ENCODE measurements around the gene NINJ1. TPM values are rescaled to one million over a fixed set of nuclear protein-coding genes. Genes with fewer than 3 reads are reported as not detected.
A peak's percentile ranks its signal among the peaks of the same experiment; 100 is the strongest.

NINJ1 gene
- total and polyA plus RNA-seq, 2 donors (not counting 1 experiment from before 2014, with no cell fraction given): 8.3 to 13.2 TPM

- no peak for ATAC-seq (ENCODE audit: low read depth)
- no peaks in the 10 kb centered on the region for H3K27me3 Mint-ChIP-seq
- H3K9me3 Mint-ChIP-seq (ENCODE audit: insufficient read depth): no peaks in the 10 kb centered on the region
- DNase-seq: no peak
- POLR2A ChIA-PET: no interaction called here
- H4K20me1 ChIP-seq (ENCODE audit: control insufficient read depth, insufficient read depth, low read length, poor library complexity, severe bottlenecking): peaks cover 12% of the 10 kb centered on the region
- H3K79me2 ChIP-seq (ENCODE audit: control insufficient read depth, insufficient read depth, low read length): peaks cover 19% of the 10 kb centered on the region
- intact Hi-C loops (cut with micrococcal nuclease): loop anchor here (10.0 kb wide), 1 partner anchor 432 kb away; no protein-coding TSS in a partner anchor
- no peak overlapping the region for H3K27ac ChIP-seq (ENCODE audit: low read length in 2 of 2)
- H3K27me3 ChIP-seq (replicated peaks in 1 of 4; ENCODE audit: control extremely low read depth in 1 of 4, control insufficient read depth in 3 of 4, insufficient read depth in 4 of 4, low read length in 3 of 4): peaks cover 0 to 13% (median 0%) of the 10 kb centered on the region in 4 experiments
- H3K4me3 ChIP-seq (ENCODE audit: control extremely low read depth in 1 of 5, extremely low read depth in 1 of 5, insufficient read depth in 1 of 5, low read depth in 2 of 5, low read length in 4 of 5): no peak overlapping the region
- no peak overlapping the region for H3K27ac Mint-ChIP-seq
- peak overlapping the region; percentile 90 for H3K4me3 Mint-ChIP-seq
- no peak overlapping the region for H3K9ac ChIP-seq (ENCODE audit: low read length)
- TF ChIP-seq CTCF (IDR thresholded peaks at IDR 0.05): no peak
- TF ChIP-seq EZH2 (IDR thresholded peaks at IDR 0.05; ENCODE audit: borderline replicate concordance, insufficient read depth, low read depth, low read length, poor library complexity, severe bottlenecking): no peak
- no peaks in the 10 kb centered on the region for H3K9me3 ChIP-seq (ENCODE audit: control extremely low read depth in 1 of 3, control insufficient read depth in 2 of 3, insufficient read depth in 1 of 3, low read length in 2 of 3)
- CTCF ChIA-PET: interaction anchor here (1.5 kb wide), 1 partner anchor 8 kb away, joined by 3 read pairs; no protein-coding TSS in a partner anchor
- 73% methylated on average over 12 of the region's 12 CpGs for WGBS (ENCODE audit: insufficient coverage)
- H3K4me1 ChIP-seq (ENCODE audit: control insufficient read depth in 2 of 2, insufficient read depth in 2 of 2, low read length in 2 of 2): peaks cover 18 to 29% of the 10 kb centered on the region in 2 donors
- no peak overlapping the region for H2AFZ ChIP-seq (ENCODE audit: insufficient read depth, low read depth, low read length, poor library complexity, severe bottlenecking)
- peak overlapping the region; percentile 94 for H3K4me2 ChIP-seq (replicated peaks; ENCODE audit: low read depth, low read length, poor library complexity, severe bottlenecking)
- no peaks in the 10 kb centered on the region for H3K36me3 ChIP-seq (replicated peaks in 1 of 2; ENCODE audit: control extremely low read depth in 1 of 2, control insufficient read depth in 1 of 2, extremely low read depth in 1 of 2, insufficient read depth in 2 of 2, low read length in 1 of 2)
- H3K4me1 Mint-ChIP-seq: peaks cover 40% of the 10 kb centered on the region
Observed at GRCh38 chr9:93132287-93132927, 1.6 kb downstream of the NINJ1 start.

GRCh38 chr9:93131599-93132286 lies 2.3 kb downstream of the NINJ1 start:
- H3K9me3 ChIP-seq (ENCODE audit: control extremely low read depth in 1 of 3, control insufficient read depth in 2 of 3, insufficient read depth in 1 of 3, low read length in 2 of 3): no peaks in the 10 kb centered on the region
- Mint-ChIP-seq H3K27me3 (no peaks in the 10 kb centered on the region), H3K27ac (peak overlapping the region; percentile 56), H3K4me3 (peak overlapping the region; percentile 90), H3K4me1 (peaks cover 46% of the 10 kb centered on the region), H3K9me3 (ENCODE audit: insufficient read depth) (no peaks in the 10 kb centered on the region)
- peaks cover 0 to 13% (median 0%) of the 10 kb centered on the region in 4 experiments for H3K27me3 ChIP-seq (replicated peaks in 1 of 4; ENCODE audit: control extremely low read depth in 1 of 4, control insufficient read depth in 3 of 4, insufficient read depth in 4 of 4, low read length in 3 of 4)
- no peak overlapping the region for H3K9ac ChIP-seq (ENCODE audit: low read length)
- H3K4me3 ChIP-seq (ENCODE audit: control extremely low read depth in 1 of 5, extremely low read depth in 1 of 5, insufficient read depth in 1 of 5, low read depth in 2 of 5, low read length in 4 of 5): no peak overlapping the region
- peaks cover 19% of the 10 kb centered on the region for H3K79me2 ChIP-seq (ENCODE audit: control insufficient read depth, insufficient read depth, low read length)
- TF ChIP-seq EZH2 (IDR thresholded peaks at IDR 0.05; ENCODE audit: borderline replicate concordance, insufficient read depth, low read depth, low read length, poor library complexity, severe bottlenecking) (no peak), CTCF (IDR thresholded peaks at IDR 0.05) (no peak)
- intact Hi-C loops (cut with micrococcal nuclease): loop anchor here (10.0 kb wide), 1 partner anchor 433 kb away; no protein-coding TSS in a partner anchor
- H3K36me3 ChIP-seq (replicated peaks in 1 of 2; ENCODE audit: control extremely low read depth in 1 of 2, control insufficient read depth in 1 of 2, extremely low read depth in 1 of 2, insufficient read depth in 2 of 2, low read length in 1 of 2): no peaks in the 10 kb centered on the region
- H4K20me1 ChIP-seq (ENCODE audit: control insufficient read depth, insufficient read depth, low read length, poor library complexity, severe bottlenecking): peaks cover 12% of the 10 kb centered on the region
- no peak overlapping the region for H2AFZ ChIP-seq (ENCODE audit: insufficient read depth, low read depth, low read length, poor library complexity, severe bottlenecking)
- WGBS (ENCODE audit: insufficient coverage): 92% methylated on average over 9 of the region's 13 CpGs
- H3K4me2 ChIP-seq (replicated peaks; ENCODE audit: low read depth, low read length, poor library complexity, severe bottlenecking): no peak overlapping the region
- no peak for ATAC-seq (ENCODE audit: low read depth)
- H3K4me1 ChIP-seq (ENCODE audit: control insufficient read depth in 2 of 2, insufficient read depth in 2 of 2, low read length in 2 of 2): peaks cover 19 to 35% of the 10 kb centered on the region in 2 donors
- DNase-seq: no peak
- no peak overlapping the region for H3K27ac ChIP-seq (ENCODE audit: low read length in 2 of 2)
- CTCF ChIA-PET: interaction anchor here (1.5 kb wide), 1 partner anchor 9 kb away, joined by 3 read pairs; no protein-coding TSS in a partner anchor
- POLR2A ChIA-PET: no interaction called here
